Measurements from ENCODE around the gene SNX32.

Gene SNX32

DNA sequence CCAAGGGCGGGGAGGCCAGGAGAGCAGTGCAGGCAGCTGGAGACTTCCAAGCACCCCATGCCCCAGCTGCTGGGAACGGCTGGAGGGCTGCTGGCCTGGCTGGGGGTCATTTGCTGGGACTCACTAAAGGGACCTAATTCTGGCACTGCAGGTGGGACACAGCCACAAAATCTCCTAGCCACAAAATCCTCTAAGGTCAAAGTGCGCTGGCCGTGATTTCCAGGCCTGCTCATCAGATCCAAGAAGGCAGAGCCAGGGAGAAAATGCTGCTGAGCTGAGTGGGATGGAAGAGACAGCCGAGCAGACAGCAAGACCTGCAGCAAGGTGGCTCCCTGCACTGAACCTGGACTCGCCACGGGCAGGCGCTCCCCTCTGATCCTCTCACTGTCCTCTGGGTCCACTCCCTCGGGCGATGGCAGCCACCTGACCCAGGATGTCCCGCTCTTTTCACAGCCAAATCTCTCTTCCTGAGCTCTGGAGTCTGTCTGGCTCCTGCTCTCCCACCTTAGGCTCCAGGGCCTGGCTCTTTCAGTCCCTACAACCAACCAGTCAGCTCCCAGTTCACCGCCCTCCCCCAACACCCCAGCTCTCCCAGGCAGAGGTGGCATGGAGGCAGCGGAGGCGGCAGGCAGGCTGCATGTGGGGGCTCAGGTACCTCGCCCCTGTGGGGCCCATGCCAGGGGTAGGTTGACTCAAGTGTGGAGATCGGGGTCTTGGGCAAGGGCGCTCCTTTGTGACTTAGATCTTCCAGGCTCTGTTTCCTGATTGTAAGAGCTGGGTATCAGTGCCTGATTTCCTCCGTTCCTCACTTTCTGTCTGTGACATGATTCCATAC is 32.4 kb upstream of the SNX32 start:
- Histone ChIP-seq H3K27ac (ENCODE audit: extremely low read depth, low read depth, low read length) (no peak overlapping the region), H3K4me3 (ENCODE audit: low read depth, low read length) (no peak overlapping the region), H3K4me1 (ENCODE audit: control insufficient read depth, insufficient read depth, low read length) (no peaks in the 10 kb centered on the region), H3K9me3 (ENCODE audit: control insufficient read depth, insufficient read depth, low read depth, low read length) (no peaks in the 10 kb centered on the region), H3K36me3 (ENCODE audit: control insufficient read depth in 2 of 2, insufficient read depth in 1 of 2, low read length in 2 of 2) (no peaks in the 10 kb centered on the region)
- CTCF ChIA-PET = interaction anchor here (0.6 to 3.4 kb wide), 3 partner anchors 22 to 87 kb away, joined by 3 to 14 read pairs (median 4); partner anchors contain the start of genes AP5B1 and FIBP
- POLR2A ChIA-PET = interaction anchor here (0.6 kb wide), 1 partner anchor 122 kb away, joined by 3 read pairs; no protein-coding TSS in a partner anchor
- TF ChIP-seq ZFHX2 (tag by site-specific recombination; conservative IDR thresholded peaks at IDR 0.05) (peak; percentile 24; the same call in 1 of the 2 replicates), ZNF692 (tag by site-specific recombination; IDR thresholded peaks at IDR 0.05) (no peak), ZIC2 (tag by site-specific recombination; IDR thresholded peaks at IDR 0.05) (peak; percentile 46)

GRCh38 chr11:65802841-65803240 is 30.9 kb upstream of the SNX32 start:
- POLR2A ChIA-PET = no interaction called here
- Histone ChIP-seq H3K4me3 (ENCODE audit: low read depth, low read length) (no peak overlapping the region), H3K9me3 (ENCODE audit: control insufficient read depth, insufficient read depth, low read depth, low read length) (no peaks in the 10 kb centered on the region), H3K4me1 (ENCODE audit: control insufficient read depth, insufficient read depth, low read length) (no peaks in the 10 kb centered on the region), H3K27ac (ENCODE audit: extremely low read depth, low read depth, low read length) (no peak overlapping the region), H3K36me3 (ENCODE audit: control insufficient read depth in 2 of 2, insufficient read depth in 1 of 2, low read length in 2 of 2) (no peaks in the 10 kb centered on the region)
- no peak for TF ChIP-seq ZNF677 (tag by site-specific recombination; IDR thresholded peaks at IDR 0.05)
- no peak for TF ChIP-seq ZNF391 (tag by site-specific recombination; IDR thresholded peaks at IDR 0.05; ENCODE audit: borderline replicate concordance, low read depth)
- no peak for TF ChIP-seq ZNF341 (tag by site-specific recombination; IDR thresholded peaks at IDR 0.05; ENCODE audit: low read depth)
- no peak for TF ChIP-seq REPIN1 (tag by site-specific recombination; IDR thresholded peaks at IDR 0.05; ENCODE audit: low read depth)
- TF ChIP-seq ZNF114 (tag by site-specific recombination; IDR thresholded peaks at IDR 0.05) = no peak
- no peak for TF ChIP-seq ZNF211 (tag by site-specific recombination; IDR thresholded peaks at IDR 0.05; ENCODE audit: low read depth)
- CTCF ChIA-PET = interaction anchor here (0.6 to 3.4 kb wide), 4 partner anchors 23 to 85 kb away, joined by 3 to 14 read pairs (median 5); partner anchors contain the start of gene AP5B1

DNA sequence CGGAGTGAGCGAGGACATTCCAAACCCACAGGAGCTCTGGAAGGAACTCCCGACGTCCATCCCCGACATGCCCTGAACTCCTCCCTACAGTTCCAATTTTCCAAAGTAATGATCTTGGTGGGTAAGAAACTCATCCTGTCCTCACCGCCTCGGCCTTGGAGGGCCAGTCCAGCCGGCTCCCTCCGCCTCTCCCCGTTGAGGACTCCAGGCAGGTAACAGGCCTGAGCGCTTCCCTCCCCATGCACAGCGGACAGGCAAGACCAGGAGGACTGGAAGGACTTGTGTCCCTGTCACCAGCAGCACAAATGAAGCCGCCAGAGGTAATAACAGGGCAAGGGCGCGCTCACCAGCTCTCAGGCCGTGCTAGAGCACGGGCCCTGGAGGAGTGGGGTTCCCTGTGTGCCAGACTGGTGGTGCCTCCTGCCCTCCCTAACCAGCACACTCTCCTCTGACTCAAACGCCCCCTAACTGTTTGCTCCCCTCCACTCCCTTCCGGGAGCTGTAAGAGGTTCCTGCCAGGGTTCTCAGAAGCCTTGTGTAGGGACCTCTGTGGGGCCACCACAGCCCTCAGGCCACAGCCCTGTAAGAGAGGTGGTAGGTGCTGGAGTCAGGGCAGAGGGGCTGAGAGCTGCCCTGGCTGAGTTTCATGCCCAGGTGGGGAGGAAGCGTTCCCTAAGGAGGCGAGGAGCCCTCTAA is 29.8 kb upstream of the SNX32 start:
- POLR2A ChIA-PET = no interaction called here

DNA sequence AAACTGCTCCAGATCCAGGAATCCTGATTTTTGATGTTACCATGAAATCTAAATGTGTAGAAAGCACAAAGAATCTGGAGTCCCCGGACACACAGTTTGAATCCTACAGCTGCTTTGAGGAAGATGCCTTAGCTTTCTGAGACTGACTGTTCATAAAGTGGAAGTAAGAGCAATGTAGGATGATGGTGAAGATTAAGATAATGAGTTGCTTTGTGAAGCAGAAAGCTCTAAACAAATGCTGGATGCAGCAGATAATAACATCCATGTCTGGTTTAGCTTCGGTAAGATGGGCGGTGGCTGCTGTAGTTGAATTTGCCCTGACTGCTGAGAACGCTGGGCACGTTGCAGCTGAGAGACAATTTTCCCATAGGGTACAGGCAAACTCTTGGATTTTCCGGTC is 26.8 kb upstream of the SNX32 start:
- POLR2A ChIA-PET = interaction anchor here (1.6 kb wide), 1 partner anchor 95 kb away, joined by 7 read pairs; the partner anchor contains the start of gene KAT5
- no peaks in the 10 kb centered on the region for H3K9me3 ChIP-seq (ENCODE audit: control insufficient read depth, insufficient read depth, low read depth, low read length)
- H3K4me1 ChIP-seq (ENCODE audit: control insufficient read depth, insufficient read depth, low read length) = no peaks in the 10 kb centered on the region
- CTCF ChIA-PET = interaction anchor here (0.6 to 3.5 kb wide), 7 partner anchors 11 to 169 kb away, joined by 3 to 30 read pairs (median 4); partner anchors contain the start of gene SIPA1
- H3K27ac ChIP-seq (ENCODE audit: extremely low read depth, low read depth, low read length) = no peak overlapping the region
- H3K36me3 ChIP-seq (ENCODE audit: control insufficient read depth in 2 of 2, insufficient read depth in 1 of 2, low read length in 2 of 2) = no peaks in the 10 kb centered on the region
- H3K4me3 ChIP-seq (ENCODE audit: low read depth, low read length) = no peak overlapping the region
- TF ChIP-seq, protein P1, sequence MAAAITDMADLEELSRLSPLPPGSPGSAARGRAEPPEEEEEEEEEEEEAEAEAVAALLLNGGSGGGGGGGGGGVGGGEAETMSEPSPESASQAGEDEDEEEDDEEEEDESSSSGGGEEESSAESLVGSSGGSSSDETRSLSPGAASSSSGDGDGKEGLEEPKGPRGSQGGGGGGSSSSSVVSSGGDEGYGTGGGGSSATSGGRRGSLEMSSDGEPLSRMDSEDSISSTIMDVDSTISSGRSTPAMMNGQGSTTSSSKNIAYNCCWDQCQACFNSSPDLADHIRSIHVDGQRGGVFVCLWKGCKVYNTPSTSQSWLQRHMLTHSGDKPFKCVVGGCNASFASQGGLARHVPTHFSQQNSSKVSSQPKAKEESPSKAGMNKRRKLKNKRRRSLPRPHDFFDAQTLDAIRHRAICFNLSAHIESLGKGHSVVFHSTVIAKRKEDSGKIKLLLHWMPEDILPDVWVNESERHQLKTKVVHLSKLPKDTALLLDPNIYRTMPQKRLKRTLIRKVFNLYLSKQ (tag by site-specific recombination; IDR thresholded peaks at IDR 0.05; ENCODE audit: borderline replicate concordance) = no peak
- TF ChIP-seq GLIS2 (tag by site-specific recombination; IDR thresholded peaks at IDR 0.05) = no peak
- no peak for TF ChIP-seq ZNF830 (tag by site-specific recombination; IDR thresholded peaks at IDR 0.05; ENCODE audit: low read depth)
- TF ChIP-seq, protein P2, sequence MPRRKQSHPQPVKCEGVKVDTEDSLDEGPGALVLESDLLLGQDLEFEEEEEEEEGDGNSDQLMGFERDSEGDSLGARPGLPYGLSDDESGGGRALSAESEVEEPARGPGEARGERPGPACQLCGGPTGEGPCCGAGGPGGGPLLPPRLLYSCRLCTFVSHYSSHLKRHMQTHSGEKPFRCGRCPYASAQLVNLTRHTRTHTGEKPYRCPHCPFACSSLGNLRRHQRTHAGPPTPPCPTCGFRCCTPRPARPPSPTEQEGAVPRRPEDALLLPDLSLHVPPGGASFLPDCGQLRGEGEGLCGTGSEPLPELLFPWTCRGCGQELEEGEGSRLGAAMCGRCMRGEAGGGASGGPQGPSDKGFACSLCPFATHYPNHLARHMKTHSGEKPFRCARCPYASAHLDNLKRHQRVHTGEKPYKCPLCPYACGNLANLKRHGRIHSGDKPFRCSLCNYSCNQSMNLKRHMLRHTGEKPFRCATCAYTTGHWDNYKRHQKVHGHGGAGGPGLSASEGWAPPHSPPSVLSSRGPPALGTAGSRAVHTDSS (tag by site-specific recombination; IDR thresholded peaks at IDR 0.05) = no peak
- no peak for TF ChIP-seq ZNF48 (tag by site-specific recombination; IDR thresholded peaks at IDR 0.05)
- TF ChIP-seq ZNF558 (tag by site-specific recombination; IDR thresholded peaks at IDR 0.05) = no peak
- no peak for TF ChIP-seq ZNF202 (tag by site-specific recombination; IDR thresholded peaks at IDR 0.05; ENCODE audit: borderline replicate concordance)
- no peak for TF ChIP-seq ZNF677 (tag by site-specific recombination; IDR thresholded peaks at IDR 0.05)

More for the DNA sequence above, 29.8 kb upstream of the SNX32 start:
- Histone ChIP-seq H3K4me3 (ENCODE audit: low read depth, low read length) (no peak overlapping the region), H3K27ac (ENCODE audit: extremely low read depth, low read depth, low read length) (no peak overlapping the region), H3K36me3 (ENCODE audit: control insufficient read depth in 2 of 2, insufficient read depth in 1 of 2, low read length in 2 of 2) (no peaks in the 10 kb centered on the region), H3K4me1 (ENCODE audit: control insufficient read depth, insufficient read depth, low read length) (no peaks in the 10 kb centered on the region), H3K9me3 (ENCODE audit: control insufficient read depth, insufficient read depth, low read depth, low read length) (no peaks in the 10 kb centered on the region)
- CTCF ChIA-PET = interaction anchor here (0.6 to 0.9 kb wide), 4 partner anchors 11 to 34 kb away, joined by 3 to 4 read pairs (median 3); no protein-coding TSS in a partner anchor
- TF ChIP-seq, protein P3, sequence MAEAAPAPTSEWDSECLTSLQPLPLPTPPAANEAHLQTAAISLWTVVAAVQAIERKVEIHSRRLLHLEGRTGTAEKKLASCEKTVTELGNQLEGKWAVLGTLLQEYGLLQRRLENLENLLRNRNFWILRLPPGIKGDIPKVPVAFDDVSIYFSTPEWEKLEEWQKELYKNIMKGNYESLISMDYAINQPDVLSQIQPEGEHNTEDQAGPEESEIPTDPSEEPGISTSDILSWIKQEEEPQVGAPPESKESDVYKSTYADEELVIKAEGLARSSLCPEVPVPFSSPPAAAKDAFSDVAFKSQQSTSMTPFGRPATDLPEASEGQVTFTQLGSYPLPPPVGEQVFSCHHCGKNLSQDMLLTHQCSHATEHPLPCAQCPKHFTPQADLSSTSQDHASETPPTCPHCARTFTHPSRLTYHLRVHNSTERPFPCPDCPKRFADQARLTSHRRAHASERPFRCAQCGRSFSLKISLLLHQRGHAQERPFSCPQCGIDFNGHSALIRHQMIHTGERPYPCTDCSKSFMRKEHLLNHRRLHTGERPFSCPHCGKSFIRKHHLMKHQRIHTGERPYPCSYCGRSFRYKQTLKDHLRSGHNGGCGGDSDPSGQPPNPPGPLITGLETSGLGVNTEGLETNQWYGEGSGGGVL (tag by site-specific recombination; IDR thresholded peaks at IDR 0.05) = no peak

Measured in HEK293 (cell line).